H1 (cell line): ENCODE measurements around the gene CYBA. TPM values are rescaled to one million over a fixed set of nuclear protein-coding genes. Genes with fewer than 3 reads are reported as not detected.

ENCODE experiments used
- CBX8 ChIP-seq: fragments of 300-800, 300-1000 bp; sonication (generic); IDR thresholded peaks from 2 replicates; pipeline ENCODE4 v1.7.1; 2016; ENCODE audit warnings: low read depth, low read length, borderline replicate concordance
- polyA plus RNA-seq, 7 experiments: library from polyadenylated mRNA; depleted of rRNA in 3 of 7; stranded (reverse) in 5 of 7; unstranded in 2 of 7; fragments of >200 nt in 5 of 7; fragments of 200-250 nt in 2 of 7; gene quantifications; 1 replicate in 5 of 7; 2 replicates in 1 of 7; 4 replicates in 1 of 7; pipeline versions ENCODE4 v1.2.1 to v1.2.3, GENCODE V29; 2011 to 2013; ENCODE audit warnings: missing spikeins in 2 of 7, mixed read lengths in 2 of 7
- total RNA-seq: library from RNA; stranded (reverse); fragmentation: NEBNext Ultra II Directional; extraction: Animal tissue kit (Norgen Biotek cat#: 25700); gene quantifications from 2 replicates; pipeline ENCODE4 v1.2.1, GENCODE V29; 2021

CYBA gene
- total and polyA plus RNA-seq, 2 of the 8 experiments (the other 6 are each of a cell fraction or from before 2014, with no cell fraction given), result 136 to 254 TPM

GRCh38 chr16:88595921-88596320 is 54.9 kb downstream of the CYBA start (continued):
- TF ChIP-seq CBX8, result no peak
- TF ChIP-seq, all 59 proteins: peak for 0
